Dermis microvascular lymphatic vessel endothelial cell (primary cell): ENCODE measurements around the gene PLXNB1. TPM values are rescaled to one million over a fixed set of nuclear protein-coding genes. Genes with fewer than 3 reads are reported as not detected.

ENCODE experiments used
- DNase-seq, 2 donors: peaks; one replicate each; pipeline versions ENCODE4 v3.0.0 to v3.0.0-alpha.2; 2010; ENCODE audit warnings: low read depth in 2 of 2
- total RNA-seq: library from RNA; depleted of rRNA; stranded (reverse); fragments of >200 nt; gene quantifications from 2 replicates; pipeline ENCODE4 v1.2.1, GENCODE V29; 2014

PLXNB1 gene
- total RNA-seq, 1 donor from 2014 or later = 13.9 TPM

GRCh38 chr3:48433472-48434118, 3.7 kb upstream of the PLXNB1 start:
- DNase-seq = no peak

- DNase-seq = peak in 1 of 2 donors; percentile 26
Observed at GRCh38 chr3:48432411-48433371, 2.8 kb upstream of the PLXNB1 start.

- no peak for DNase-seq
Observed at GRCh38 chr3:48431224-48432029, 1.5 kb upstream of the PLXNB1 start.

- DNase-seq = no peak
Observed at GRCh38 chr3:48430708-48431101, 819 bp upstream of the PLXNB1 start.

GRCh38 chr3:48429317-48429959, 448 bp downstream of the PLXNB1 start:
- DNase-seq = peak in 1 of 2 donors; percentile 38

GRCh38 chr3:48428572-48429316, 1.1 kb downstream of the PLXNB1 start:
- peak in 1 of 2 donors; percentile 35 for DNase-seq

- DNase-seq = no peak
Observed at GRCh38 chr3:48428088-48428571, 1.8 kb downstream of the PLXNB1 start.

- DNase-seq = no peak
Observed at GRCh38 chr3:48427630-48427962, 2.3 kb downstream of the PLXNB1 start.

- DNase-seq = no peak
Observed at GRCh38 chr3:48426944-48427629, 2.8 kb downstream of the PLXNB1 start.

GRCh38 chr3:48426401-48426909, 3.4 kb downstream of the PLXNB1 start:
- DNase-seq = no peak

GRCh38 chr3:48425281-48425812, 4.5 kb downstream of the PLXNB1 start:
- no peak for DNase-seq

- no peak for DNase-seq
Observed at GRCh38 chr3:48423883-48424695, 5.8 kb downstream of the PLXNB1 start.

GRCh38 chr3:48423241-48423882, 6.5 kb downstream of the PLXNB1 start:
- no peak for DNase-seq

GRCh38 chr3:48422681-48423080, 7.2 kb downstream of the PLXNB1 start:
- no peak for DNase-seq

GRCh38 chr3:48422272-48422671, 7.6 kb downstream of the PLXNB1 start:
- no peak for DNase-seq

GRCh38 chr3:48420561-48420960, 9.3 kb downstream of the PLXNB1 start:
- DNase-seq = no peak

GRCh38 chr3:48419597-48419996, 10.3 kb downstream of the PLXNB1 start:
- DNase-seq = no peak

GRCh38 chr3:48419149-48419548, 10.7 kb downstream of the PLXNB1 start:
- DNase-seq = no peak
